HL-60 (cell line): ENCODE measurements around the gene FHL1.

Experiments used
- DNase-seq, 2 experiments: peaks; one replicate each; pipeline ENCODE4 v3.0.0-alpha.2; 2010 to 2020; ENCODE audit warnings: low read depth in 1 of 2, low spot score in 1 of 2
- H3K27ac ChIP-seq: fragments of 250-450 bp; sonication (Bioruptor Pico); replicated peaks from 2 replicates; pipeline ENCODE4 v1.5.1; 2020; ENCODE audit warnings: mild to moderate bottlenecking, moderate library complexity
- H3K27me3 ChIP-seq: fragments of 250-450 bp; sonication (Bioruptor Pico); 2 replicates; pipeline ENCODE4 v1.5.1; 2021; ENCODE audit warnings: mild to moderate bottlenecking, moderate library complexity; ENCODE audit not compliant: insufficient read depth, poor library complexity, severe bottlenecking
- H3K4me3 ChIP-seq: replicated peaks from 2 replicates; pipeline ENCODE4 v1.5.1; 2011; ENCODE audit warnings: mild to moderate bottlenecking, control low read depth, low read length; ENCODE audit not compliant: insufficient read depth
- CTCF ChIP-seq: IDR thresholded peaks from one replicate; pipeline ENCODE4 v1.5.1; 2011; ENCODE audit warnings: low read length, control low read depth, inconsistent platforms; ENCODE audit not compliant: insufficient read depth
- GABPA ChIP-seq: IDR thresholded peaks from 2 replicates; pipeline ENCODE4 v1.6.1; 2012; ENCODE audit warnings: low read depth
- POLR2AphosphoS5 ChIP-seq: IDR thresholded peaks from 2 replicates; pipeline ENCODE4 v1.6.1; 2012; ENCODE audit warnings: low read depth
- REST ChIP-seq: IDR thresholded peaks from 2 replicates; pipeline ENCODE4 v1.6.1; 2012; ENCODE audit warnings: low read depth; ENCODE audit not compliant: insufficient replicate concordance
- SPI1 ChIP-seq: IDR thresholded peaks from 2 replicates; pipeline ENCODE4 v1.6.1; 2012; ENCODE audit warnings: low read depth, mild to moderate bottlenecking, borderline replicate concordance

The FHL1 gene

GRCh38 chrX:136198010-136198409 is 50.7 kb downstream of the FHL1 start:
- TF ChIP-seq CTCF (no peak), REST (no peak), POLR2AphosphoS5 (no peak)
- no peak overlapping the region for H3K4me3 ChIP-seq
- DNase-seq = no peak
- no peak overlapping the region for H3K27ac ChIP-seq
- no peaks in the 10 kb centered on the region for H3K27me3 ChIP-seq

GRCh38 chrX:136198678-136199243 is 51.4 kb downstream of the FHL1 start:
- Histone ChIP-seq H3K27ac (no peak overlapping the region), H3K4me3 (no peak overlapping the region), H3K27me3 (no peaks in the 10 kb centered on the region)
- no peak for TF ChIP-seq POLR2AphosphoS5
- TF ChIP-seq REST = no peak
- TF ChIP-seq GABPA = no peak
- TF ChIP-seq CTCF = no peak
- TF ChIP-seq SPI1 = no peak
- no peak for DNase-seq

GRCh38 chrX:136199365-136199764 is 52.0 kb downstream of the FHL1 start:
- no peak for DNase-seq
- TF ChIP-seq CTCF = no peak
- no peak for TF ChIP-seq GABPA
- TF ChIP-seq REST = no peak
- no peak for TF ChIP-seq SPI1
- TF ChIP-seq POLR2AphosphoS5 = no peak
- no peaks in the 10 kb centered on the region for H3K27me3 ChIP-seq
- H3K4me3 ChIP-seq = no peak overlapping the region
- H3K27ac ChIP-seq = no peak overlapping the region
